GM12878 (cell line): Measurements from ENCODE around the gene CEP126. TPM values are rescaled to one million over a fixed set of nuclear protein-coding genes. Genes with fewer than 3 reads are reported as not detected.

Experiments used
- ATAC-seq: fragments of 200-7000 bp; cut with Tn5 transposase; 3 replicates; pipeline ENCODE4 v1.9.1; 2020; ENCODE audit warnings: mild to moderate bottlenecking, moderate library complexity
- BruUV-seq: library from RNA; stranded (reverse); fragments of 400-500 nt; replicated peaks from 2 replicates; lab custom pipeline; 2021; lab: Mats Ljungman, UMichigan
- CTCF ChIA-PET: fragments of 300-600 bp; sonication (Branson Sonifier 250); formaldehyde crosslinking; extraction: SDS; loops from one replicate; lab custom pipeline; 2021; ENCODE audit warnings: inconsistent platforms; lab: Yijun Ruan, JAX
- POLR2A ChIA-PET: fragments of 350-600 bp; formaldehyde crosslinking; extraction: SDS; loops from one replicate; lab custom pipeline; 2021; ENCODE audit warnings: inconsistent platforms; lab: Charles Lee
- RAD21 ChIA-PET: fragments of 300-600 bp; sonication (Branson Sonifier 250); formaldehyde crosslinking; loops from one replicate; lab custom pipeline; 2023; ENCODE audit warnings: antibody characterized with exemption; ENCODE audit not compliant: unreplicated experiment; lab: Charles Lee
- SMC1A ChIA-PET: fragments of 300-600 bp; sonication (Branson Sonifier 250); formaldehyde crosslinking; loops from one replicate; lab custom pipeline; 2023; ENCODE audit not compliant: unreplicated experiment, uncharacterized antibody; lab: Charles Lee
- DNase-seq: peaks from one replicate; pipeline ENCODE4 v3.0.0-alpha.2; 2011; ENCODE audit warnings: low read depth, low spot score
- FAIRE-seq: peaks from 3 replicates; lab custom pipeline; 2011; peaks lifted over from hg19 to GRCh38; lab: Jason Lieb, UNC
- H2AFZ ChIP-seq: 2 replicates; pipeline ENCODE4 v1.6.0; 2011; ENCODE audit warnings: low read depth, low read length, control low read depth; ENCODE audit not compliant: control insufficient read depth
- H3K27ac ChIP-seq: 2 replicates; pipeline ENCODE4 v1.5.1; 2011; ENCODE audit warnings: control low read depth; ENCODE audit not compliant: control insufficient read depth, insufficient read depth
- H3K27me3 ChIP-seq, 2 experiments: replicated peaks in 1 of 2; 2 replicates each; pipeline versions ENCODE4 v1.6.0 to v1.6.1; 2011; ENCODE audit warnings: low read length in 1 of 2; ENCODE audit not compliant: control insufficient read depth in 2 of 2, insufficient read depth in 2 of 2
- H3K36me3 ChIP-seq, 2 experiments: 2 replicates each; pipeline ENCODE4 v1.5.1; 2011; ENCODE audit warnings: low read length in 1 of 2; ENCODE audit not compliant: control insufficient read depth in 2 of 2, insufficient read depth in 2 of 2
- H3K4me1 ChIP-seq: 2 replicates; pipeline ENCODE4 v1.6.1; 2011; ENCODE audit warnings: mild to moderate bottlenecking, low read length, moderate library complexity, mixed read lengths; ENCODE audit not compliant: control insufficient read depth, insufficient read depth
- H3K4me2 ChIP-seq: 2 replicates; pipeline ENCODE4 v1.6.0; 2011; ENCODE audit warnings: control low read depth; ENCODE audit not compliant: control insufficient read depth, insufficient read depth
- H3K4me3 ChIP-seq: fragments of 200-600 bp; sonication (generic); 2 replicates; pipeline ENCODE4 v1.5.1; 2016
- H3K79me2 ChIP-seq: 2 replicates; pipeline ENCODE4 v1.6.0; 2011; ENCODE audit warnings: low read length; ENCODE audit not compliant: control insufficient read depth, insufficient read depth
- H3K9ac ChIP-seq: 2 replicates; pipeline ENCODE4 v1.8.0; 2011; ENCODE audit warnings: low read length, control low read depth, mixed read lengths; ENCODE audit not compliant: control insufficient read depth, insufficient read depth
- H3K9me3 ChIP-seq: replicated peaks from 3 replicates; pipeline ENCODE4 v1.5.1; 2011; ENCODE audit warnings: mild to moderate bottlenecking, low read length; ENCODE audit not compliant: control insufficient read depth, insufficient read depth
- H4K20me1 ChIP-seq: 2 replicates; pipeline ENCODE4 v1.6.0; 2011; ENCODE audit not compliant: control insufficient read depth, insufficient read depth
- CBFB ChIP-seq: IDR thresholded peaks from 2 replicates; pipeline ENCODE4 v1.6.1; 2016; ENCODE audit warnings: antibody characterized with exemption, low read depth
- MTA3 ChIP-seq: IDR thresholded peaks from 2 replicates; pipeline ENCODE4 v1.6.1; 2012; ENCODE audit warnings: low read length, inconsistent platforms, borderline replicate concordance
- NR2C1 ChIP-seq: fragments of 450-650 bp; IDR thresholded peaks from 2 replicates; pipeline ENCODE4 v1.6.1; 2017; ENCODE audit warnings: antibody characterized with exemption, mild to moderate bottlenecking, moderate library complexity
- NR2F1 ChIP-seq: fragments of 450-650 bp; conservative IDR thresholded peaks from 2 replicates; pipeline ENCODE4 v1.6.1; 2017; ENCODE audit warnings: mild to moderate bottlenecking
- SIN3A ChIP-seq: IDR thresholded peaks from 2 replicates; pipeline ENCODE4 v1.6.1; 2012; ENCODE audit warnings: low read depth, low read length, improper control_type of control experiment
- SIX5 ChIP-seq: IDR thresholded peaks from 2 replicates; pipeline ENCODE4 v1.6.1; 2011; ENCODE audit warnings: mild to moderate bottlenecking, low read depth, low read length, moderate library complexity; ENCODE audit not compliant: severe bottlenecking
- SMAD1 ChIP-seq: fragments of 450-650 bp; IDR thresholded peaks from 2 replicates; pipeline ENCODE4 v1.6.1; 2018; ENCODE audit warnings: mild to moderate bottlenecking, low read depth; ENCODE audit not compliant: partially characterized antibody
- SREBF2 ChIP-seq: IDR thresholded peaks from 2 replicates; pipeline ENCODE4 v1.6.1; 2012; ENCODE audit warnings: mild to moderate bottlenecking, low read length
- WRNIP1 ChIP-seq: IDR thresholded peaks from 2 replicates; pipeline ENCODE4 v1.6.1; 2011; ENCODE audit warnings: low read depth, low read length, improper control_type of control experiment, borderline replicate concordance
- ZBTB4 ChIP-seq: fragments of 450-650 bp; formaldehyde crosslinking; IDR thresholded peaks from 2 replicates; pipeline ENCODE4 v1.4.0; 2022; ENCODE audit warnings: mild to moderate bottlenecking, moderate library complexity
- WGBS: methylation state at CpG from one replicate; pipeline ENCODE4 v1.1.6; 2016; ENCODE audit warnings: low lambda C conversion rate; ENCODE audit not compliant: insufficient replicate concordance, insufficient coverage; ENCODE audit errors: missing lambda C conversion rate; 5-methylcytosine and 5-hydroxymethylcytosine counted together
- in situ Hi-C: fragments of 300-500 bp; cut with MboI; formaldehyde crosslinking; loops from 9 replicates; pipeline ENCODE4 v1.14.3; 2018; ENCODE audit warnings: mixed read lengths
- intact Hi-C: fragments of 100-400 bp; cut with micrococcal nuclease; formaldehyde crosslinking; loops from one replicate; pipeline ENCODE4 v1.14.2; 2022; ENCODE audit not compliant: unreplicated experiment
- polyA plus RNA-seq, 11 experiments: library from polyadenylated mRNA; depleted of rRNA in 4 of 11; unstranded in 6 of 11; stranded (reverse) in 5 of 11; fragments of >200 nt; fragmentation: Nextera tagmentation in 4 of 11; fragmentation: Illumina TruSeq in 1 of 11; extraction: Ambion mirVana in 4 of 11; extraction: Trizol in 1 of 11; gene quantifications; 1 replicate in 1 of 11; 2 replicates in 10 of 11; pipeline versions ENCODE4 v1.2.1 to v1.2.3, GENCODE V29; 2011 to 2016; ENCODE audit warnings: inconsistent platforms in 2 of 11, missing spikeins in 2 of 11, low read depth in 1 of 11
- total RNA-seq, 4 experiments: library from RNA; depleted of rRNA in 3 of 4; stranded (reverse); fragments of >200 nt in 3 of 4; fragmentation: Illumina TruSeq in 1 of 4; extraction: Trizol in 1 of 4; gene quantifications; 2 replicates each; pipeline versions ENCODE4 v1.2.1 to v1.2.3, GENCODE V29; 2013 to 2021
- TF ChIP-seq, protein P1 (sequence below): fragments of 450-650 bp; conservative IDR thresholded peaks from 2 replicates; pipeline ENCODE4 v1.6.1; 2017; ENCODE audit warnings: mild to moderate bottlenecking, moderate library complexity
- TF ChIP-seq, protein P2 (sequence below): fragments of 450-650 bp; IDR thresholded peaks from 2 replicates; pipeline ENCODE4 v1.6.1; 2016; ENCODE audit warnings: mild to moderate bottlenecking
- TF ChIP-seq, protein P3 (sequence below): fragments of 450-650 bp; IDR thresholded peaks from 2 replicates; pipeline ENCODE4 v1.6.1; 2017; ENCODE audit warnings: mild to moderate bottlenecking, moderate library complexity

Gene CEP126
- total and polyA plus RNA-seq, 10 of the 15 experiments (the other 5 are each of a cell fraction or from before 2014, with no cell fraction given): 0.01 TPM; not detected in 8

DNA sequence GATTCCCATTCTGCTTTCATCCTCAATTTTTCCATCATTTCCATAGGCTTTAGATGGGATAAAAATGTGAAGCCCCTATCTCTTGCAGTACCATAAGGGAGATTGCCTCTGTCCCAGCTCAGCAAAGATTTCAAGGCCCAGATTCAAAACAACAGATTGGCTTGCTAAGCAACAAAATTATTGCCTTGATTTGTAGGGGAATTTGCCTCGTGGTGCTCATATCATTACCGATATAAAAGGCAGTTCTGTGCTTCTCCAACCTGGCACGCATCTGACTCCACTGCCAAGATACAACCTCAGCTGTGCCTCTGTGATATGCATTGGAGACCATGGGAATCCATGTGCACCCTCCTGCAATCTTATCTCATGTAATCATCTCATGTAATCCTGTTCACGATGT lies 25.0 kb upstream of the CEP126 start (continued):
- no peak for TF ChIP-seq MTA3
- TF ChIP-seq SREBF2: no peak
- no peak for TF ChIP-seq CBFB

- Histone ChIP-seq H2AFZ (no peak overlapping the region), H3K27ac (no peak overlapping the region), H3K4me2 (no peak overlapping the region), H3K79me2 (no peaks in the 10 kb centered on the region), H3K36me3 (no peaks in the 10 kb centered on the region), H3K9ac (no peak overlapping the region), H3K27me3 (no peaks in the 10 kb centered on the region), H3K4me3 (no peak overlapping the region), H4K20me1 (no peaks in the 10 kb centered on the region), H3K9me3 (no peaks in the 10 kb centered on the region), H3K4me1 (no peaks in the 10 kb centered on the region)
- no TSS peak for BruUV-seq
- SMC1A ChIA-PET: no interaction called here
- CTCF ChIA-PET: interaction anchor here (1.2 kb wide), 1 partner anchor 15 kb away, joined by 4 read pairs; no protein-coding TSS in a partner anchor
- no peak for DNase-seq
- in situ Hi-C loops: no loop called here
- 0% methylated on average over 1 of the region's 1 CpG for WGBS
- FAIRE-seq: no peak
- intact Hi-C loops: no loop called here
- POLR2A ChIA-PET: no interaction called here
- RAD21 ChIA-PET: no interaction called here
- no peak for ATAC-seq
- TF ChIP-seq, protein P1, sequence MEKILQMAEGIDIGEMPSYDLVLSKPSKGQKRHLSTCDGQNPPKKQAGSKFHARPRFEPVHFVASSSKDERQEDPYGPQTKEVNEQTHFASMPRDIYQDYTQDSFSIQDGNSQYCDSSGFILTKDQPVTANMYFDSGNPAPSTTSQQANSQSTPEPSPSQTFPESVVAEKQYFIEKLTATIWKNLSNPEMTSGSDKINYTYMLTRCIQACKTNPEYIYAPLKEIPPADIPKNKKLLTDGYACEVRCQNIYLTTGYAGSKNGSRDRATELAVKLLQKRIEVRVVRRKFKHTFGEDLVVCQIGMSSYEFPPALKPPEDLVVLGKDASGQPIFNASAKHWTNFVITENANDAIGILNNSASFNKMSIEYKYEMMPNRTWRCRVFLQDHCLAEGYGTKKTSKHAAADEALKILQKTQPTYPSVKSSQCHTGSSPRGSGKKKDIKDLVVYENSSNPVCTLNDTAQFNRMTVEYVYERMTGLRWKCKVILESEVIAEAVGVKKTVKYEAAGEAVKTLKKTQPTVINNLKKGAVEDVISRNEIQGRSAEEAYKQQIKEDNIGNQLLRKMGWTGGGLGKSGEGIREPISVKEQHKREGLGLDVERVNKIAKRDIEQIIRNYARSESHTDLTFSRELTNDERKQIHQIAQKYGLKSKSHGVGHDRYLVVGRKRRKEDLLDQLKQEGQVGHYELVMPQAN: no peak
- TF ChIP-seq, protein P2, sequence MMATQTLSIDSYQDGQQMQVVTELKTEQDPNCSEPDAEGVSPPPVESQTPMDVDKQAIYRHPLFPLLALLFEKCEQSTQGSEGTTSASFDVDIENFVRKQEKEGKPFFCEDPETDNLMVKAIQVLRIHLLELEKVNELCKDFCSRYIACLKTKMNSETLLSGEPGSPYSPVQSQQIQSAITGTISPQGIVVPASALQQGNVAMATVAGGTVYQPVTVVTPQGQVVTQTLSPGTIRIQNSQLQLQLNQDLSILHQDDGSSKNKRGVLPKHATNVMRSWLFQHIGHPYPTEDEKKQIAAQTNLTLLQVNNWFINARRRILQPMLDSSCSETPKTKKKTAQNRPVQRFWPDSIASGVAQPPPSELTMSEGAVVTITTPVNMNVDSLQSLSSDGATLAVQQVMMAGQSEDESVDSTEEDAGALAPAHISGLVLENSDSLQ: no peak
- TF ChIP-seq SMAD1: no peak
- no peak for TF ChIP-seq WRNIP1
- no peak for TF ChIP-seq SIN3A
- TF ChIP-seq NR2C1: no peak
- TF ChIP-seq, protein P3, sequence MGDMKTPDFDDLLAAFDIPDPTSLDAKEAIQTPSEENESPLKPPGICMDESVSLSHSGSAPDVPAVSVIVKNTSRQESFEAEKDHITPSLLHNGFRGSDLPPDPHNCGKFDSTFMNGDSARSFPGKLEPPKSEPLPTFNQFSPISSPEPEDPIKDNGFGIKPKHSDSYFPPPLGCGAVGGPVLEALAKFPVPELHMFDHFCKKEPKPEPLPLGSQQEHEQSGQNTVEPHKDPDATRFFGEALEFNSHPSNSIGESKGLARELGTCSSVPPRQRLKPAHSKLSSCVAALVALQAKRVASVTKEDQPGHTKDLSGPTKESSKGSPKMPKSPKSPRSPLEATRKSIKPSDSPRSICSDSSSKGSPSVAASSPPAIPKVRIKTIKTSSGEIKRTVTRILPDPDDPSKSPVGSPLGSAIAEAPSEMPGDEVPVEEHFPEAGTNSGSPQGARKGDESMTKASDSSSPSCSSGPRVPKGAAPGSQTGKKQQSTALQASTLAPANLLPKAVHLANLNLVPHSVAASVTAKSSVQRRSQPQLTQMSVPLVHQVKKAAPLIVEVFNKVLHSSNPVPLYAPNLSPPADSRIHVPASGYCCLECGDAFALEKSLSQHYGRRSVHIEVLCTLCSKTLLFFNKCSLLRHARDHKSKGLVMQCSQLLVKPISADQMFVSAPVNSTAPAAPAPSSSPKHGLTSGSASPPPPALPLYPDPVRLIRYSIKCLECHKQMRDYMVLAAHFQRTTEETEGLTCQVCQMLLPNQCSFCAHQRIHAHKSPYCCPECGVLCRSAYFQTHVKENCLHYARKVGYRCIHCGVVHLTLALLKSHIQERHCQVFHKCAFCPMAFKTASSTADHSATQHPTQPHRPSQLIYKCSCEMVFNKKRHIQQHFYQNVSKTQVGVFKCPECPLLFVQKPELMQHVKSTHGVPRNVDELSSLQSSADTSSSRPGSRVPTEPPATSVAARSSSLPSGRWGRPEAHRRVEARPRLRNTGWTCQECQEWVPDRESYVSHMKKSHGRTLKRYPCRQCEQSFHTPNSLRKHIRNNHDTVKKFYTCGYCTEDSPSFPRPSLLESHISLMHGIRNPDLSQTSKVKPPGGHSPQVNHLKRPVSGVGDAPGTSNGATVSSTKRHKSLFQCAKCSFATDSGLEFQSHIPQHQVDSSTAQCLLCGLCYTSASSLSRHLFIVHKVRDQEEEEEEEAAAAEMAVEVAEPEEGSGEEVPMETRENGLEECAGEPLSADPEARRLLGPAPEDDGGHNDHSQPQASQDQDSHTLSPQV: no peak
- no peak for TF ChIP-seq NR2F1
- TF ChIP-seq ZBTB4: no peak
- no peak for TF ChIP-seq SIX5
These were observed 20.3 kb upstream of the CEP126 start for GRCh38 chr11:101894505-101894904.
